Right atrium auricular region (tissue), 2 donors: ENCODE results near the gene GPSM3. TPM values are rescaled to one million over a fixed set of nuclear protein-coding genes. Genes with fewer than 3 reads are reported as not detected.

Experiments
- DNase-seq: peaks from one replicate; pipeline ENCODE4 v3.0.0-alpha.2; 2019; ENCODE audit warnings: low spot score
- H3K27ac ChIP-seq, 2 donors: fragments of 200-600 bp; sonication (generic); 1 replicate in 1 of 2; 2 replicates in 1 of 2; pipeline ENCODE4 v1.5.1; 2016 to 2019
- H3K27me3 ChIP-seq, 2 donors: fragments of 200-600 bp; sonication (generic); one replicate each; pipeline versions ENCODE4 v1.5.1 to v1.6.0; 2017 to 2019
- H3K36me3 ChIP-seq: fragments of 200-600 bp; sonication (generic); one replicate; pipeline ENCODE4 v1.5.1; 2016
- H3K4me1 ChIP-seq, 2 donors: fragments of 200-600 bp; sonication (generic); one replicate each; pipeline versions ENCODE4 v1.5.1 to v1.6.0; 2017 to 2019
- H3K4me3 ChIP-seq, 2 donors: fragments of 200-600 bp; sonication (generic); 1 replicate in 1 of 2; 2 replicates in 1 of 2; pipeline ENCODE4 v1.5.1; 2017 to 2019; ENCODE audit warnings: mild to moderate bottlenecking in 1 of 2, moderate library complexity in 1 of 2
- H3K9me3 ChIP-seq, 2 donors: fragments of 200-600 bp; sonication (generic); one replicate each; pipeline ENCODE4 v1.5.1; 2019
- CTCF ChIP-seq, 2 donors: fragments of 200-600 bp; sonication (generic); IDR thresholded peaks; one replicate each; pipeline ENCODE4 v1.5.1; 2019; ENCODE audit warnings: antibody characterized with exemption in 2 of 2
- total RNA-seq, 2 donors: library from RNA; depleted of rRNA; stranded (reverse); fragments of >200 nt; gene quantifications; one replicate each; pipeline ENCODE4 v1.1.0, GENCODE V29; 2016

The GPSM3 gene
- total RNA-seq, 2 donors from 2014 or later: 3.6 to 9.0 TPM

GRCh38 chr6:32163559-32164258, 28.7 kb downstream of the GPSM3 start:
- DNase-seq: no peak
- peak overlapping the region; percentile 35 to 51 for H3K27ac ChIP-seq
- no peak overlapping the region for H3K4me3 ChIP-seq
- no peaks in the 10 kb centered on the region for H3K4me1 ChIP-seq
- H3K9me3 ChIP-seq: no peaks in the 10 kb centered on the region
- H3K27me3 ChIP-seq: no peaks in the 10 kb centered on the region
- no peak for TF ChIP-seq CTCF (IDR thresholded peaks at IDR 0.05)
- H3K36me3 ChIP-seq: peaks cover 62% of the 10 kb centered on the region

- H3K27me3 ChIP-seq: no peaks in the 10 kb centered on the region
- DNase-seq: no peak
- H3K4me1 ChIP-seq: peaks cover 0 to 20% of the 10 kb centered on the region in 2 donors
- TF ChIP-seq CTCF (IDR thresholded peaks at IDR 0.05): no peak
- H3K36me3 ChIP-seq: peaks cover 49% of the 10 kb centered on the region
- no peaks in the 10 kb centered on the region for H3K9me3 ChIP-seq
- H3K4me3 ChIP-seq: no peak overlapping the region
- H3K27ac ChIP-seq: no peak overlapping the region
Observed at GRCh38 chr6:32158052-32158451, 34.4 kb downstream of the GPSM3 start.

- TF ChIP-seq CTCF (IDR thresholded peaks at IDR 0.05): no peak
- H3K36me3 ChIP-seq: peaks cover 41% of the 10 kb centered on the region
Observed at GRCh38 chr6:32156891-32157290, 35.6 kb downstream of the GPSM3 start.

GRCh38 chr6:32154514-32155161, 37.8 kb downstream of the GPSM3 start:
- H3K27ac ChIP-seq: peak overlapping the region; percentile 90 to 92
- H3K4me3 ChIP-seq: peak overlapping the region; percentile 71 to 72
- no peaks in the 10 kb centered on the region for H3K27me3 ChIP-seq
- H3K36me3 ChIP-seq: peaks cover 37% of the 10 kb centered on the region
- no peaks in the 10 kb centered on the region for H3K9me3 ChIP-seq
- H3K4me1 ChIP-seq: peaks cover 0 to 36% of the 10 kb centered on the region in 2 donors
- DNase-seq: peak; percentile 70
- peak; percentile 14 to 72 for TF ChIP-seq CTCF (IDR thresholded peaks at IDR 0.05)

More at GRCh38 chr6:32156891-32157290, 35.6 kb downstream of the GPSM3 start:
- Histone ChIP-seq H3K27ac (no peak overlapping the region), H3K4me3 (no peak overlapping the region), H3K27me3 (no peaks in the 10 kb centered on the region), H3K4me1 (peaks cover 0 to 31% of the 10 kb centered on the region in 2 donors), H3K9me3 (no peaks in the 10 kb centered on the region)
- no peak for DNase-seq

- Histone ChIP-seq H3K4me3 (peak within 1 kb of the TSS; percentile 71 to 72), H3K4me1 (peaks cover 0 to 36% of the 10 kb centered on the region in 2 donors), H3K27ac (peak within 1 kb of the TSS; percentile 90 to 92), H3K9me3 (no peaks in the 10 kb centered on the region), H3K36me3 (peaks cover 33% of the 10 kb centered on the region), H3K27me3 (no peaks in the 10 kb centered on the region)
- TF ChIP-seq CTCF (IDR thresholded peaks at IDR 0.05): no peak
- DNase-seq: peak; percentile 92
Observed at GRCh38 chr6:32153564-32154513, 38.6 kb downstream of the GPSM3 start, which contains the start of gene PPT2. PPT2 (plus strand) TSS chr6:32154141; CDS start chr6:32154595, 454 bp downstream.
